Tibial nerve (tissue), 4 donors: Measurements from ENCODE around the gene TBX5. TPM values are rescaled to one million over a fixed set of nuclear protein-coding genes. Genes with fewer than 3 reads are reported as not detected.

Experiments used
- DNase-seq, 2 donors: peaks; one replicate each; pipeline ENCODE4 v3.0.0-alpha.2; 2019; ENCODE audit warnings: low spot score in 2 of 2
- H3K27ac ChIP-seq, 4 donors: fragments of 200-600 bp; sonication (generic) in 3 of 4; one replicate each; pipeline ENCODE4 v1.5.1; 2017 to 2019; ENCODE audit warnings: mild to moderate bottlenecking in 1 of 4
- H3K27me3 ChIP-seq, 2 donors: fragments of 200-600 bp; sonication (generic) in 1 of 2; one replicate each; pipeline versions ENCODE4 v1.5.1 to v1.6.0; 2017 to 2019
- H3K36me3 ChIP-seq, 3 donors: fragments of 200-600 bp; sonication (generic); one replicate each; pipeline ENCODE4 v1.5.1; 2018 to 2019
- H3K4me1 ChIP-seq, 4 donors: fragments of 200-600 bp; sonication (generic) in 3 of 4; one replicate each; pipeline ENCODE4 v1.5.1; 2017 to 2019
- H3K4me3 ChIP-seq, 4 donors: fragments of 200-600 bp; sonication (generic) in 3 of 4; one replicate each; pipeline ENCODE4 v1.5.1; 2017 to 2019; ENCODE audit warnings: mild to moderate bottlenecking in 1 of 4, moderate library complexity in 1 of 4
- H3K9me3 ChIP-seq, 4 donors: fragments of 200-600 bp; sonication (generic) in 3 of 4; one replicate each; pipeline ENCODE4 v1.5.1; 2017 to 2019
- CTCF ChIP-seq, 5 experiments: fragments of 200-600 bp in 3 of 5; fragments of 450-650 bp in 2 of 5; sonication (generic) in 3 of 5; IDR thresholded peaks; one replicate each; pipeline ENCODE4 v1.5.1; 2016 to 2019; ENCODE audit warnings: antibody characterized with exemption in 5 of 5, mild to moderate bottlenecking in 3 of 5, moderate library complexity in 2 of 5
- EP300 ChIP-seq, 2 donors: sonication (generic); formaldehyde crosslinking; IDR thresholded peaks; one replicate each; pipeline ENCODE4 v1.6.1; 2017; ENCODE audit warnings: antibody characterized with exemption in 2 of 2, mild to moderate bottlenecking in 1 of 2
- POLR2A ChIP-seq, 2 donors: fragments of 450-650 bp; IDR thresholded peaks; one replicate each; pipeline ENCODE4 v1.6.1; 2017; ENCODE audit warnings: antibody characterized with exemption in 2 of 2, mild to moderate bottlenecking in 2 of 2, moderate library complexity in 2 of 2
- WGBS, 2 donors: methylation state at CpG; one replicate each; pipeline ENCODE4 v1.1.5; 2018; 5-methylcytosine and 5-hydroxymethylcytosine counted together
- total RNA-seq, 4 donors: library from RNA; depleted of rRNA; stranded (reverse); fragments of >200 nt; gene quantifications; one replicate each; pipeline ENCODE4 v1.1.0, GENCODE V29; 2016

The TBX5 gene
- total RNA-seq, 4 donors from 2014 or later, result not detected

- Histone ChIP-seq H3K27ac (no peak overlapping the region), H3K36me3 (no peaks in the 10 kb centered on the region), H3K9me3 (no peaks in the 10 kb centered on the region), H3K4me1 (peaks cover 0 to 39% (median 0%) of the 10 kb centered on the region in 4 donors), H3K27me3 (peaks cover 0 to 100% of the 10 kb centered on the region in 2 donors), H3K4me3 (peak overlapping the region in 2 of 4 donors; percentile 1 to 46)
- TF ChIP-seq POLR2A (IDR thresholded peaks at IDR 0.05), result no peak
- WGBS, 2 donors, result 15 to 28% methylated on average over 12 of the region's 12 CpGs
- DNase-seq, result no peak
Measured at GRCh38 chr12:114409852-114410600, 4.1 kb upstream of the TBX5 start.

GRCh38 chr12:114408886-114409851, 3.2 kb upstream of the TBX5 start:
- Histone ChIP-seq H3K4me3 (peak overlapping the region; percentile 1 to 46 (median 27)), H3K9me3 (no peaks in the 10 kb centered on the region), H3K4me1 (peaks cover 0 to 48% (median 0%) of the 10 kb centered on the region in 4 donors), H3K27ac (no peak overlapping the region), H3K27me3 (peaks cover 0 to 100% of the 10 kb centered on the region in 2 donors), H3K36me3 (no peaks in the 10 kb centered on the region)
- 2 to 4% methylated on average over 42 to 71 of the region's 71 CpGs for WGBS, 2 donors
- TF ChIP-seq EP300 (IDR thresholded peaks at IDR 0.05), result no peak
- TF ChIP-seq POLR2A (IDR thresholded peaks at IDR 0.05), result no peak
- no peak for TF ChIP-seq CTCF (IDR thresholded peaks at IDR 0.05)
- DNase-seq, result no peak

- WGBS, 2 donors, result 5 to 12% methylated on average over 21 of the region's 21 CpGs
- peak overlapping the region in 2 of 4 donors; percentile 26 to 46 for H3K4me3 ChIP-seq
- H3K27me3 ChIP-seq, result peaks cover 0 to 100% of the 10 kb centered on the region in 2 donors
- peaks cover 0 to 53% (median 0%) of the 10 kb centered on the region in 4 donors for H3K4me1 ChIP-seq
- no peaks in the 10 kb centered on the region for H3K9me3 ChIP-seq
- H3K36me3 ChIP-seq, result no peaks in the 10 kb centered on the region
- DNase-seq, result no peak
- H3K27ac ChIP-seq, result no peak overlapping the region
- TF ChIP-seq POLR2A (IDR thresholded peaks at IDR 0.05) (no peak), EP300 (IDR thresholded peaks at IDR 0.05) (no peak), CTCF (IDR thresholded peaks at IDR 0.05) (no peak)
Measured at GRCh38 chr12:114408471-114408885, 2.5 kb upstream of the TBX5 start.

- Histone ChIP-seq H3K9me3 (no peaks in the 10 kb centered on the region), H3K36me3 (no peaks in the 10 kb centered on the region), H3K27ac (no peak overlapping the region), H3K27me3 (peaks cover 0 to 100% of the 10 kb centered on the region in 2 donors), H3K4me3 (no peak overlapping the region), H3K4me1 (peaks cover 0 to 57% (median 0%) of the 10 kb centered on the region in 4 donors)
- WGBS, 2 donors, result 6 to 9% methylated on average over 31 of the region's 31 CpGs
- DNase-seq, result no peak
- no peak for TF ChIP-seq CTCF (IDR thresholded peaks at IDR 0.05)
- TF ChIP-seq EP300 (IDR thresholded peaks at IDR 0.05), result no peak
- no peak for TF ChIP-seq POLR2A (IDR thresholded peaks at IDR 0.05)
Measured at GRCh38 chr12:114407842-114408411, 2.0 kb upstream of the TBX5 start.

- H3K9me3 ChIP-seq, result no peaks in the 10 kb centered on the region
- no peaks in the 10 kb centered on the region for H3K36me3 ChIP-seq
- no peak overlapping the region for H3K4me3 ChIP-seq
- WGBS, 2 donors, result 35 to 41% methylated on average over 12 of the region's 12 CpGs
- H3K4me1 ChIP-seq, result peaks cover 0 to 58% (median 0%) of the 10 kb centered on the region in 4 donors
- H3K27me3 ChIP-seq, result peaks cover 0 to 100% of the 10 kb centered on the region in 2 donors
- no peak overlapping the region for H3K27ac ChIP-seq
- no peak for DNase-seq
- TF ChIP-seq POLR2A (IDR thresholded peaks at IDR 0.05) (no peak), CTCF (IDR thresholded peaks at IDR 0.05) (no peak), EP300 (IDR thresholded peaks at IDR 0.05) (no peak)
Measured at GRCh38 chr12:114406984-114407841, 1.3 kb upstream of the TBX5 start.
